MM.1S (cell line): ENCODE results near the gene ELMO1.

ENCODE experiments used
- CTCF ChIP-seq: fragments of 300-600 bp; sonication (generic); IDR thresholded peaks from 2 replicates; pipeline ENCODE4 v1.5.1; 2016; ENCODE audit warnings: antibody characterized with exemption, low read length, mixed read lengths
- EZH2 ChIP-seq: fragments of 300-600 bp; sonication (generic); optimal IDR thresholded peaks from 2 replicates; pipeline ENCODE3; 2017; ENCODE audit warnings: low read depth, mild to moderate bottlenecking, antibody characterized with exemption, low read length, mixed read lengths

- no peak for TF ChIP-seq CTCF
- no peak for TF ChIP-seq EZH2
Measured at GRCh38 chr7:37392673-37393017, 56.0 kb downstream of the ELMO1 start.
